ENCODE results near the gene ZNF805. TPM values are rescaled to one million over a fixed set of nuclear protein-coding genes. Genes with fewer than 3 reads are reported as not detected.

ZNF805 gene
- total and polyA plus RNA-seq, 2 of the 13 experiments (the other 11 are each of a cell fraction or from before 2014, with no cell fraction given) = 5.1 to 12.8 TPM

DNA sequence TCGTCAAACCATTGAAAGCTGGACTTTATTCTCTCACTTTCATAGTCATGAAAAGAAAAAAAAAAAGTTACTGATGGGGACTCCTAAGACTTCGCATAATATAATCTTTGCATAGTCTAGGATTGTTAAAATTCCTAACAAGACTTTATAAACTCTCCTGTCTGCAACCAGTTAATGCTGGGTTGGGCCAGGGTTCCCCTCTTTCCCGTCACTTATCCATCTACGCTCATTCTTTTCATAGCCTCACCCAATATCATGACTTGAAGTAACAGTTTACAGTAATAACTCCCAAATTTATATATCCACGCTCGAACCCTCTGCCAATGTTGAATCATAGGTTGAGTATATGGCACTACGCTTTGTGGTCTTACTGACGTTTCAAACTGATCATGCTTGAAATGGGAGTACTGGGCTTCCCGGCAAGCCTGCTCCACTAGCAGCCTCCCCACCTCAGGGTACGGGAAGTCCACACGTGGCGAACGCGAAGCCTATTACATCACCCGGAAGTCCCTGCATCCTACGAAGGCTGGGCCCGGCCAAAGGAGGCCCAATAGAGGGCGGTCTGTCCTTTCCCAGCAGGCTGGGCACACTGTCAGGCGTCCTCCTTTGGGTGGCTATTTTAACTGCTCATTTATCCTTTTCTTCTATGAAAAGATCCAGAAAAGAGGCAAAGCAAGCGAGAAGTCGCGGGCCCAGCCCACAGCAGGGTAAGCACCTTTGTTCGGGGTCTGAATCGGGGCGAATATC is 39.2 kb downstream of the ZNF805 start (continued):
- TF ChIP-seq, protein P1, sequence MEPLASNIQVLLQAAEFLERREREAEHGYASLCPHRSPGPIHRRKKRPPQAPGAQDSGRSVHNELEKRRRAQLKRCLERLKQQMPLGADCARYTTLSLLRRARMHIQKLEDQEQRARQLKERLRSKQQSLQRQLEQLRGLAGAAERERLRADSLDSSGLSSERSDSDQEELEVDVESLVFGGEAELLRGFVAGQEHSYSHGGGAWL (CRISPR knock-in tag; IDR thresholded peaks at IDR 0.05) = peak; percentile 89; the same call in 1 of the 2 replicates
- TF ChIP-seq U2AF2 (IDR thresholded peaks at IDR 0.05; ENCODE audit: low read depth, low read length) = no peak
- TF ChIP-seq RXRA (CRISPR knock-in tag; IDR thresholded peaks at IDR 0.05) = peak; percentile 12; the same call in 1 of the 2 replicates
- TF ChIP-seq, protein P2, sequence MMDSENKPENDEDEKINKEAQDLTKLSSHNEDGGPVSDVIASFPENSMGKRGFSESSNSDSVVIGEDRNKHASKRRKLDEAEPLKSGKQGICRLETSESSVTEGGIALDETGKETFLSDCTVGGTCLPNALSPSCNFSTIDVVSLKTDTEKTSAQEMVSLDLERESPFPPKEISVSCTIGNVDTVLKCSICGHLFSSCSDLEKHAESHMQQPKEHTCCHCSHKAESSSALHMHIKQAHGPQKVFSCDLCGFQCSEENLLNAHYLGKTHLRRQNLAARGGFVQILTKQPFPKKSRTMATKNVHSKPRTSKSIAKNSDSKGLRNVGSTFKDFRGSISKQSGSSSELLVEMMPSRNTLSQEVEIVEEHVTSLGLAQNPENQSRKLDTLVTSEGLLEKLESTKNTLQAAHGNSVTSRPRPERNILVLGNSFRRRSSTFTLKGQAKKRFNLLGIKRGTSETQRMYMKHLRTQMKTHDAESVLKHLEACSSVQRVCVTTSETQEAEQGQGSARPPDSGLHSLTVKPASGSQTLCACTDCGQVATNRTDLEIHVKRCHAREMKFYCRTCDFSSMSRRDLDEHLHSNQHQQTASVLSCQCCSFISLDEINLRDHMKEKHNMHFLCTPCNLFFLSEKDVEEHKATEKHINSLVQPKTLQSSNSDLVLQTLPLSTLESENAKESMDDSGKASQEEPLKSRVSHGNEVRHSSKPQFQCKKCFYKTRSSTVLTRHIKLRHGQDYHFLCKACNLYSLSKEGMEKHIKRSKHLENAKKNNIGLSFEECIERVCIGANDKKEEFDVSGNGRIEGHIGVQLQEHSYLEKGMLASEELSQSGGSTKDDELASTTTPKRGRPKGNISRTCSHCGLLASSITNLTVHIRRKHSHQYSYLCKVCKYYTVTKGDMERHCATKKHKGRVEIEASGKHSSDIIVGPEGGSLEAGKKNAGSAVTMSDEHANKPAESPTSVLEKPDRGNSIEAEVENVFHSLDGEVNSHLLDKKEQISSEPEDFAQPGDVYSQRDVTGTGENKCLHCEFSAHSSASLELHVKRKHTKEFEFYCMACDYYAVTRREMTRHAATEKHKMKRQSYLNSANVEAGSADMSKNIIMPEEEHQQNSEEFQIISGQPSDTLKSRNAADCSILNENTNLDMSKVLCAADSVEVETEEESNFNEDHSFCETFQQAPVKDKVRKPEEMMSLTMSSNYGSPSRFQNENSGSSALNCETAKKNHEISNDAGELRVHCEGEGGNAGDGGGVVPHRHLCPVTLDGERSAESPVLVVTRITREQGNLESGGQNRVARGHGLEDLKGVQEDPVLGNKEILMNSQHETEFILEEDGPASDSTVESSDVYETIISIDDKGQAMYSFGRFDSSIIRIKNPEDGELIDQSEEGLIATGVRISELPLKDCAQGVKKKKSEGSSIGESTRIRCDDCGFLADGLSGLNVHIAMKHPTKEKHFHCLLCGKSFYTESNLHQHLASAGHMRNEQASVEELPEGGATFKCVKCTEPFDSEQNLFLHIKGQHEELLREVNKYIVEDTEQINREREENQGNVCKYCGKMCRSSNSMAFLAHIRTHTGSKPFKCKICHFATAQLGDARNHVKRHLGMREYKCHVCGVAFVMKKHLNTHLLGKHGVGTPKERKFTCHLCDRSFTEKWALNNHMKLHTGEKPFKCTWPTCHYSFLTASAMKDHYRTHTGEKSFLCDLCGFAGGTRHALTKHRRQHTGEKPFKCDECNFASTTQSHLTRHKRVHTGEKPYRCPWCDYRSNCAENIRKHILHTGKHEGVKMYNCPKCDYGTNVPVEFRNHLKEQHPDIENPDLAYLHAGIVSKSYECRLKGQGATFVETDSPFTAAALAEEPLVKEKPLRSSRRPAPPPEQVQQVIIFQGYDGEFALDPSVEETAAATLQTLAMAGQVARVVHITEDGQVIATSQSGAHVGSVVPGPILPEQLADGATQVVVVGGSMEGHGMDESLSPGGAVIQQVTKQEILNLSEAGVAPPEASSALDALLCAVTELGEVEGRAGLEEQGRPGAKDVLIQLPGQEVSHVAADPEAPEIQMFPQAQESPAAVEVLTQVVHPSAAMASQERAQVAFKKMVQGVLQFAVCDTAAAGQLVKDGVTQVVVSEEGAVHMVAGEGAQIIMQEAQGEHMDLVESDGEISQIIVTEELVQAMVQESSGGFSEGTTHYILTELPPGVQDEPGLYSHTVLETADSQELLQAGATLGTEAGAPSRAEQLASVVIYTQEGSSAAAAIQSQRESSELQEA (CRISPR knock-in tag; IDR thresholded peaks at IDR 0.05; ENCODE audit: not compliant biosample characterization) = no peak
- TF ChIP-seq, protein P3, sequence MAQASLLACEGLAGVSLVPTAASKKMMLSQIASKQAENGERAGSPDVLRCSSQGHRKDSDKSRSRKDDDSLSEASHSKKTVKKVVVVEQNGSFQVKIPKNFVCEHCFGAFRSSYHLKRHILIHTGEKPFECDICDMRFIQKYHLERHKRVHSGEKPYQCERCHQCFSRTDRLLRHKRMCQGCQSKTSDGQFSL (CRISPR knock-in tag; IDR thresholded peaks at IDR 0.05) = 0 out of 2 replicates have a peak, but pooled peaks have one; percentile 20
- TF ChIP-seq, protein P4, sequence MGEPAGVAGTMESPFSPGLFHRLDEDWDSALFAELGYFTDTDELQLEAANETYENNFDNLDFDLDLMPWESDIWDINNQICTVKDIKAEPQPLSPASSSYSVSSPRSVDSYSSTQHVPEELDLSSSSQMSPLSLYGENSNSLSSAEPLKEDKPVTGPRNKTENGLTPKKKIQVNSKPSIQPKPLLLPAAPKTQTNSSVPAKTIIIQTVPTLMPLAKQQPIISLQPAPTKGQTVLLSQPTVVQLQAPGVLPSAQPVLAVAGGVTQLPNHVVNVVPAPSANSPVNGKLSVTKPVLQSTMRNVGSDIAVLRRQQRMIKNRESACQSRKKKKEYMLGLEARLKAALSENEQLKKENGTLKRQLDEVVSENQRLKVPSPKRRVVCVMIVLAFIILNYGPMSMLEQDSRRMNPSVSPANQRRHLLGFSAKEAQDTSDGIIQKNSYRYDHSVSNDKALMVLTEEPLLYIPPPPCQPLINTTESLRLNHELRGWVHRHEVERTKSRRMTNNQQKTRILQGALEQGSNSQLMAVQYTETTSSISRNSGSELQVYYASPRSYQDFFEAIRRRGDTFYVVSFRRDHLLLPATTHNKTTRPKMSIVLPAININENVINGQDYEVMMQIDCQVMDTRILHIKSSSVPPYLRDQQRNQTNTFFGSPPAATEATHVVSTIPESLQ (CRISPR knock-in tag; conservative IDR thresholded peaks at IDR 0.05) = no peak
- TF ChIP-seq ZBTB21 (CRISPR knock-in tag; IDR thresholded peaks at IDR 0.05) = peak; percentile 80
- no peak for TF ChIP-seq ZNF678 (CRISPR knock-in tag; IDR thresholded peaks at IDR 0.05)
- TF ChIP-seq ZNF776 (CRISPR knock-in tag; IDR thresholded peaks at IDR 0.05) = no peak
- TF ChIP-seq KLF16 (CRISPR knock-in tag; IDR thresholded peaks at IDR 0.05) = peak in 1 of 2 experiments; percentile 91; a peak in 2 of 4 replicates
- TF ChIP-seq ZNF607 (CRISPR knock-in tag; IDR thresholded peaks at IDR 0.05; ENCODE audit: borderline replicate concordance) = peak; percentile 78; the same call in 1 of the 2 replicates
- peak; percentile 77; the same call in 1 of the 2 replicates for TF ChIP-seq ARID2 (CRISPR knock-in tag; IDR thresholded peaks at IDR 0.05; ENCODE audit: borderline replicate concordance)
- TF ChIP-seq GLI4 (CRISPR knock-in tag; IDR thresholded peaks at IDR 0.05; ENCODE audit: borderline replicate concordance) = no peak
- no peak for TF ChIP-seq SSRP1 (CRISPR knock-in tag; IDR thresholded peaks at IDR 0.05)
- TF ChIP-seq NCOA2 (CRISPR knock-in tag; IDR thresholded peaks at IDR 0.05) = peak; percentile 83
- 0 out of 2 replicates have a peak, but pooled peaks have one; percentile 90 for TF ChIP-seq ZNF780A (CRISPR knock-in tag; IDR thresholded peaks at IDR 0.05)
- TF ChIP-seq KAT7 (CRISPR knock-in tag; IDR thresholded peaks at IDR 0.05; ENCODE audit: borderline replicate concordance) = no peak
- TF ChIP-seq, protein P5, sequence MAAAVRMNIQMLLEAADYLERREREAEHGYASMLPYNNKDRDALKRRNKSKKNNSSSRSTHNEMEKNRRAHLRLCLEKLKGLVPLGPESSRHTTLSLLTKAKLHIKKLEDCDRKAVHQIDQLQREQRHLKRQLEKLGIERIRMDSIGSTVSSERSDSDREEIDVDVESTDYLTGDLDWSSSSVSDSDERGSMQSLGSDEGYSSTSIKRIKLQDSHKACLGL (CRISPR knock-in tag; IDR thresholded peaks at IDR 0.05) = 0 out of 2 replicates have a peak, but pooled peaks have one; percentile 54

All from HepG2 (cell line).